ENCODE data around the gene PRODH2.
"Not testable (repeated sequence)": the region's sequence is repeated elsewhere in the genome, so short reads cannot be mapped to it uniquely, and the experiment has no call there.

Gene PRODH2

GRCh38 chr19:35841961-35842595 is 29.4 kb upstream of the PRODH2 start:
- TF ChIP-seq CTCF (IDR thresholded peaks at IDR 0.05; ENCODE audit: low read depth, low read length) = no peak
- H3K4me3 ChIP-seq (ENCODE audit: low read depth, low read length) = no peak overlapping the region

- not testable (repeated sequence) for H3K4me3 ChIP-seq (ENCODE audit: low read depth, low read length)
Measured at GRCh38 chr19:35836096-35836495, 23.5 kb upstream of the PRODH2 start.

GRCh38 chr19:35833972-35834371 is 21.3 kb upstream of the PRODH2 start:
- no peak for TF ChIP-seq CTCF (IDR thresholded peaks at IDR 0.05; ENCODE audit: low read depth, low read length)
- no peak overlapping the region for H3K4me3 ChIP-seq (ENCODE audit: low read depth, low read length)

- no peak overlapping the region for H3K4me3 ChIP-seq (ENCODE audit: low read depth, low read length)
- TF ChIP-seq CTCF (IDR thresholded peaks at IDR 0.05; ENCODE audit: low read depth, low read length) = no peak
Measured at GRCh38 chr19:35832054-35832453, 19.4 kb upstream of the PRODH2 start.

- no peak overlapping the region for H3K4me3 ChIP-seq (ENCODE audit: low read depth, low read length)
- no peak for TF ChIP-seq CTCF (IDR thresholded peaks at IDR 0.05; ENCODE audit: low read depth, low read length)
Measured at GRCh38 chr19:35830986-35831385, 18.3 kb upstream of the PRODH2 start.

GRCh38 chr19:35828692-35829301 is 16.2 kb upstream of the PRODH2 start:
- no peak for TF ChIP-seq CTCF (IDR thresholded peaks at IDR 0.05; ENCODE audit: low read depth, low read length)
- H3K4me3 ChIP-seq (ENCODE audit: low read depth, low read length) = no peak overlapping the region

- TF ChIP-seq CTCF (IDR thresholded peaks at IDR 0.05; ENCODE audit: low read depth, low read length) = no peak
- H3K4me3 ChIP-seq (ENCODE audit: low read depth, low read length) = no peak overlapping the region
Measured at GRCh38 chr19:35824150-35824549, 11.5 kb upstream of the PRODH2 start.

- TF ChIP-seq CTCF (IDR thresholded peaks at IDR 0.05; ENCODE audit: low read depth, low read length) = no peak
Measured at GRCh38 chr19:35822579-35822978, 9.9 kb upstream of the PRODH2 start.

More at GRCh38 chr19:35822579-35822978, 9.9 kb upstream of the PRODH2 start:
- no peak overlapping the region for H3K4me3 ChIP-seq (ENCODE audit: low read depth, low read length)

Data from WI38 (cell line).